Ascending aorta (tissue), 2 donors: ENCODE measurements around the gene CTIF. TPM values are rescaled to one million over a fixed set of nuclear protein-coding genes. Genes with fewer than 3 reads are reported as not detected.

Experiments
- DNase-seq, 2 donors: peaks; one replicate each; pipeline ENCODE4 v3.0.0-alpha.2; 2019; ENCODE audit warnings: low spot score in 2 of 2
- H3K27ac ChIP-seq, 2 donors: fragments of 200-600 bp; sonication (generic); one replicate each; pipeline ENCODE4 v1.5.1; 2016 to 2017; ENCODE audit warnings: mild to moderate bottlenecking in 1 of 2
- H3K27me3 ChIP-seq: fragments of 200-600 bp; sonication (generic); one replicate; pipeline ENCODE4 v1.5.1; 2017
- H3K36me3 ChIP-seq, 2 donors: fragments of 200-600 bp; sonication (generic); one replicate each; pipeline ENCODE4 v1.5.1; 2016
- H3K4me1 ChIP-seq, 2 donors: fragments of 200-600 bp; sonication (generic); one replicate each; pipeline ENCODE4 v1.5.1; 2016 to 2017; ENCODE audit warnings: mild to moderate bottlenecking in 1 of 2
- H3K4me3 ChIP-seq, 2 donors: fragments of 200-600 bp; sonication (generic); one replicate each; pipeline ENCODE4 v1.5.1; 2016 to 2017; ENCODE audit warnings: mild to moderate bottlenecking in 1 of 2
- H3K9me3 ChIP-seq, 2 donors: fragments of 200-600 bp; sonication (generic); one replicate each; pipeline ENCODE4 v1.5.1; 2016
- intact Hi-C: fragments of 100-400 bp; cut with DNase I; formaldehyde crosslinking; loops from one replicate; pipeline ENCODE4 v1.15.1; 2023
- total RNA-seq: library from RNA; depleted of rRNA; stranded (reverse); fragments of >200 nt; gene quantifications from one replicate; pipeline ENCODE4 v1.1.0, GENCODE V29; 2016
- TF ChIP-seq, protein P1 (sequence below), 3 experiments: fragments of 200-600 bp in 2 of 3; fragments of 450-650 bp in 1 of 3; sonication (generic) in 2 of 3; IDR thresholded peaks; one replicate each; pipeline ENCODE4 v1.5.1; 2016 to 2019; ENCODE audit warnings: antibody characterized with exemption in 3 of 3, mild to moderate bottlenecking in 1 of 3, moderate library complexity in 1 of 3

CTIF gene
- total RNA-seq, 1 donor from 2014 or later = 55.3 TPM

DNA sequence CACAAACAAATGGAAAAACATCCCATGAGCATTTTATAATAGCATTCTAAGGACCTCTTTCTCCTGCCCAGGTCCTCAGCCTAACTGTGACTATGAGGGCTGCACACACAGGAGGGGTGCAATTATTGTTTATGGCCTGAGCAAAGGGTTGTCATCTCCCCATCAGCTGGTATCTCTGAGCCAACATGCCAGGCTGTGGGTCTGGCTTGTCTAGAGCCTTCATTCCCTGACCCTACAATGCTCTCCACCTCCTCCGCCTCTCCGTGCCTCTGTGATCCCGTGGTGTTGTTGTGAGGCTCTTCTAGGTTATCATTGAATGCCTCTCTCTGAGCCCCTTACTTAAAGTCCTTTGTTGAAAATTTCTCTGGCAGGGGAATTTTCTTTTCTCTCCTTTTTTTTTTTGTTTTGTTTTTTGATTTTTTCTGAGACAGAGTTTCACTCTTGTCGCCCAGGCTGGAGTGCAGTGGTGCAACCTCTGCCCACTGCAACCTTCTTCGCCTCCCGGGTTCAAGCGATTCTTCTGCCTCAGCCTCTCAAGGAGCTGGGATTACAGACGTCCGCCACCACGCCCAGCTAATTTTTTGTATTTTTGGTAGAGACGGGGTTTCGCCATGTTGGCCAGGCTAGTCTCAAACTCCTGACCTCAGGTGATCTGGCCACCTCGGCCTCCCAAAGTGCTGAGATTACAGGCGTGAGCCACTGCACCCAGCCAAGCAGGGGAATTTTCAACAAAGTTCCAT lies 285.6 kb downstream of the CTIF start:
- peaks cover 8 to 48% of the 10 kb centered on the region in 2 donors for H3K4me1 ChIP-seq
- no peak for DNase-seq

DNA sequence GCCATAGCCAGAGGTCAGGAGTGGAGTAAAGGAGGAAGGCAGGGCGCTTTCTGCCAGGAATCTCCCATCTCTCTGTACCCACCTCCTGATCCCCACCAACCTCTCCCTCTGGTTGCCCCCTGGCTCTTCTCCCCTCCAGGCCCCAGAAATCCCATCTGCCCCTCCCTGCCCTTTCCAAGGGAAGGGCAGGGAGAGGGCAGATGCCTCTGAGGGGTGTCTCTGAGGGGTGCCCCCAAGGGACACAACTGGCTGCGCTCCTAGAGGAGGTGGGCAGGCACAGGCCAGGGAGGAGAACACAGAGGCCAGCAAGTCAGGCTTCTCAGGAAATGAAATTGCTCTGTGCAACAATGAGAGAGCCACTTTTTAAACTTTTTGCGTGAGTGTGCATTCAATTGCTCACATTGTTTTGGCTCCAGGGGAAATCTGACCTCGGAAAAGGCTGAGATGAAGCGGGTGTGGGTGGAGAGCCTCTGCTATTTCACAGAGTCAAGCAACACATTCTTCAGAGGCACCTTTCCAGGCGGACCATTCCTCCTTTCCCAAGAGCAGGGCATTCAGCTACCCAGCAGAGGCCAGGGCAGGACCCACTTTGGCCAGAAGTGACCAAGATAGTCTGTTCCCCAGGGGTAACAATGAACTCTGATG lies 286.4 kb downstream of the CTIF start:
- Histone ChIP-seq H3K27me3 (no peaks in the 10 kb centered on the region), H3K36me3 (peaks cover 0 to 3% of the 10 kb centered on the region in 2 donors), H3K27ac (peak overlapping the region; percentile 85), H3K9me3 (no peaks in the 10 kb centered on the region), H3K4me3 (no peak overlapping the region), H3K4me1 (peaks cover 10 to 56% of the 10 kb centered on the region in 2 donors)
- intact Hi-C loops = loop anchor here (5.0 kb wide), 2 partner anchors 43 to 97 kb away; no protein-coding TSS in a partner anchor
- DNase-seq = peak in 1 of 2 donors; percentile 58
- TF ChIP-seq, protein P1, sequence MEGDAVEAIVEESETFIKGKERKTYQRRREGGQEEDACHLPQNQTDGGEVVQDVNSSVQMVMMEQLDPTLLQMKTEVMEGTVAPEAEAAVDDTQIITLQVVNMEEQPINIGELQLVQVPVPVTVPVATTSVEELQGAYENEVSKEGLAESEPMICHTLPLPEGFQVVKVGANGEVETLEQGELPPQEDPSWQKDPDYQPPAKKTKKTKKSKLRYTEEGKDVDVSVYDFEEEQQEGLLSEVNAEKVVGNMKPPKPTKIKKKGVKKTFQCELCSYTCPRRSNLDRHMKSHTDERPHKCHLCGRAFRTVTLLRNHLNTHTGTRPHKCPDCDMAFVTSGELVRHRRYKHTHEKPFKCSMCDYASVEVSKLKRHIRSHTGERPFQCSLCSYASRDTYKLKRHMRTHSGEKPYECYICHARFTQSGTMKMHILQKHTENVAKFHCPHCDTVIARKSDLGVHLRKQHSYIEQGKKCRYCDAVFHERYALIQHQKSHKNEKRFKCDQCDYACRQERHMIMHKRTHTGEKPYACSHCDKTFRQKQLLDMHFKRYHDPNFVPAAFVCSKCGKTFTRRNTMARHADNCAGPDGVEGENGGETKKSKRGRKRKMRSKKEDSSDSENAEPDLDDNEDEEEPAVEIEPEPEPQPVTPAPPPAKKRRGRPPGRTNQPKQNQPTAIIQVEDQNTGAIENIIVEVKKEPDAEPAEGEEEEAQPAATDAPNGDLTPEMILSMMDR (IDR thresholded peaks at IDR 0.05) = no peak

More for the DNA sequence above, 285.6 kb downstream of the CTIF start:
- peak overlapping the region; percentile 85 for H3K27ac ChIP-seq
- no peaks in the 10 kb centered on the region for H3K27me3 ChIP-seq
- intact Hi-C loops = no loop called here
- TF ChIP-seq, protein P1 (IDR thresholded peaks at IDR 0.05) = no peak
- H3K9me3 ChIP-seq = no peaks in the 10 kb centered on the region
- H3K36me3 ChIP-seq = peaks cover 1 to 7% of the 10 kb centered on the region in 2 donors
- H3K4me3 ChIP-seq = no peak overlapping the region

DNA sequence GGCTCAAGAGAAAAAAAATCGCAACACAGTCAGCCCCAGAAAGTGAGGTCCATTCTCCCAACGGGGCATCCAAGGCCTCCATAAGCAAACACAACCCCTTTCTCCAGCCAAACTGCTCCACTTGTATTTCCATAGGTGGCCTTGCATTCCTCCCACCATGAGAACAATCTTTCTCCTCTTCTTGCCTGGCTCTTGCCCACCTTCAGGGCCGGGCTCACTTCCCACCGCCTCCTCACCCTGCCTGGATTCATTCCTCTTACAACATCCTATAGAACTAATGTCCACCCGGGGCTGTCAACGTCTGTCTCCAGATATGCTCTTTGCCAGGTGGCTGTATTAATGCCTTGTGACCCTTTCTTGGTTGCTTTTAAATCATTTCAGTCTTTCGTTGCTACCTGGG lies 287.4 kb downstream of the CTIF start:
- no peak overlapping the region for H3K4me3 ChIP-seq
- H3K4me1 ChIP-seq = peaks cover 10 to 66% of the 10 kb centered on the region in 2 donors
- intact Hi-C loops = loop anchor here (5.0 kb wide), 2 partner anchors 44 to 96 kb away; no protein-coding TSS in a partner anchor
- H3K36me3 ChIP-seq = peaks cover 0 to 3% of the 10 kb centered on the region in 2 donors
- no peaks in the 10 kb centered on the region for H3K27me3 ChIP-seq
- peak in 1 of 2 donors; percentile 54 for DNase-seq
- H3K27ac ChIP-seq = peak overlapping the region; percentile 85
- no peaks in the 10 kb centered on the region for H3K9me3 ChIP-seq
- TF ChIP-seq, protein P1 (IDR thresholded peaks at IDR 0.05) = no peak

DNA sequence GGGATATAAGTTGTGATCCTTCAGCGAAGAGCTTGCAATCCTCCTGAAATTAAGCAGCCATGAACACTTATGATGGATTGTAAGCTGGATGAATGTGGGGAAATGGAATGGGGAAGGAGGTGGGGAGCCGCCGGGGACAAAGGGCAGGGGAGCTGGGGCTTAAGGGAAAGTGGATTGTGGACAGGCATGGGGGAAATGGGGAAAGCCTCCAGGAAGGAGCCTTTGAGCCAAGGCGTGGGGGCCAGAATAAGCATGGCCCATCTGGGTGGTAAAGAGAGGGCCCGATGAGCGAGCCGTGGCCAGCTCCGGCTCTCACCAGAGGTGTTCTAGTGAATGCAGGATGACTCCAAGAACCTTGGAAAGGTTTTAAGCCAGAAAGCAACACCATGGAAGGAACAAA lies 288.0 kb downstream of the CTIF start:
- intact Hi-C loops = loop anchor here (5.0 kb wide), 2 partner anchors 45 to 95 kb away; no protein-coding TSS in a partner anchor
- no peaks in the 10 kb centered on the region for H3K9me3 ChIP-seq
- H3K27me3 ChIP-seq = no peaks in the 10 kb centered on the region
- peaks cover 0 to 2% of the 10 kb centered on the region in 2 donors for H3K36me3 ChIP-seq
- peaks cover 10 to 67% of the 10 kb centered on the region in 2 donors for H3K4me1 ChIP-seq
- peak overlapping the region; percentile 85 for H3K27ac ChIP-seq
- no peak overlapping the region for H3K4me3 ChIP-seq
- TF ChIP-seq, protein P1 (IDR thresholded peaks at IDR 0.05) = no peak
- DNase-seq = peak in 1 of 2 donors; percentile 63

DNA sequence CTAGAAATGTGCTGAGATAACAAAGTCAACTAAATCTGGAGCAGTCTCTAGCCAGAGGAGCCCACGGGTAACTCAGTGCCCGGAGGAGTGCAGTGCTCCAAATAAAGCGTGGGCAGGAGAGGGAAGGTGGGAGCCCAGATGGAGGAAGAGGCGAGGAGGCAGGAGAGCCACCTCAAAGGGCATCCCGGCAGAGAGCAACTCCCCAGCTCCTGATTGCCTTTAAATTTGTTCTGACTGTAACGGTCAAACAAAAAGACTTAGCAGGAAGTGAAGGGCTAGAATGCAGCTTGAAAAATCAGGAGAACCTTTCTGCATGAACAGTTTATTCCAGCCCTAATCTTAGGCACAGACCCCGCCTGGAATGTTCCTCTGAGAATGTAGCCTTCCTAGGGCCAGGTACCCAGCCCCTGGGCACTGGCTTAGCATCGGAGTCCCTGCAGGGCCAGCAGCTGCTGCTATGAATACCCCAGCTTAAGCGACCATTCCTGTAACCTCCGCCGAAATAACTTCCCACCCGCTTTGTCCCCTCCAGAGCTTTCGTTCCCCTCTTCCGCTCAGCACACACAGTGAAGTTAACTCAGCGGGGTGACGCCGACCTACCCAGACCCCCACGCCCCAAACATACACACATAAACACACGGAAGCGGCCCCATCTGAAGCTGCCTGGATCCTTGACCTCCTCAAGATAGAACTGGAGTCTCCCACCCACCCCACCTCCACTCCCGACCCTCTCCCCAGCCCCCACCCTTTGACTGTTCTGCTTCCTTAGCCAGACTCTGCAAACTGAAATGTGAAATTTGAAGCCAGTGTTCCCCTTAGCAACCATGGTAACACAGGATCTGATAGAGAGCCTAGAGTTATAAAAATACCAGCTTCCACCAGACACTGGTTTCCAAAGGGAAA lies 288.7 kb downstream of the CTIF start:
- Histone ChIP-seq H3K36me3 (no peaks in the 10 kb centered on the region), H3K27me3 (no peaks in the 10 kb centered on the region), H3K4me3 (peak overlapping the region; percentile 16 to 56), H3K4me1 (peaks cover 10 to 73% of the 10 kb centered on the region in 2 donors), H3K9me3 (no peaks in the 10 kb centered on the region), H3K27ac (peak overlapping the region; percentile 85)
- intact Hi-C loops = loop anchor here (5.0 kb wide), 2 partner anchors 45 to 95 kb away; no protein-coding TSS in a partner anchor
- peak in 1 of 2 donors; percentile 65 for DNase-seq
- TF ChIP-seq, protein P1 (IDR thresholded peaks at IDR 0.05) = no peak
